Measurements from ENCODE around the gene NEGR1. TPM values are rescaled to one million over a fixed set of nuclear protein-coding genes. Genes with fewer than 3 reads are reported as not detected.

Gene NEGR1
- total RNA-seq, 1 experiment from 2014 or later, result 4.1 TPM

GRCh38 chr1:71698186-71698585 is 584.2 kb downstream of the NEGR1 start:
- peaks cover 4% of the 10 kb centered on the region for H3K4me1 Mint-ChIP-seq (ENCODE audit: insufficient read depth, unreplicated experiment)
- H3K27me3 Mint-ChIP-seq (ENCODE audit: insufficient read depth, unreplicated experiment), result no peaks in the 10 kb centered on the region
- no TSS peak for BruUV-seq (replicated peaks)
- intact Hi-C loops (cut with micrococcal nuclease), result no loop called here
- H3K36me3 Mint-ChIP-seq (ENCODE audit: insufficient read depth, unreplicated experiment), result peaks cover under 1% of the 10 kb centered on the region
- peaks cover under 1% of the 10 kb centered on the region for H3K9me3 Mint-ChIP-seq (ENCODE audit: unreplicated experiment)
- TF ChIP-seq, protein P1, sequence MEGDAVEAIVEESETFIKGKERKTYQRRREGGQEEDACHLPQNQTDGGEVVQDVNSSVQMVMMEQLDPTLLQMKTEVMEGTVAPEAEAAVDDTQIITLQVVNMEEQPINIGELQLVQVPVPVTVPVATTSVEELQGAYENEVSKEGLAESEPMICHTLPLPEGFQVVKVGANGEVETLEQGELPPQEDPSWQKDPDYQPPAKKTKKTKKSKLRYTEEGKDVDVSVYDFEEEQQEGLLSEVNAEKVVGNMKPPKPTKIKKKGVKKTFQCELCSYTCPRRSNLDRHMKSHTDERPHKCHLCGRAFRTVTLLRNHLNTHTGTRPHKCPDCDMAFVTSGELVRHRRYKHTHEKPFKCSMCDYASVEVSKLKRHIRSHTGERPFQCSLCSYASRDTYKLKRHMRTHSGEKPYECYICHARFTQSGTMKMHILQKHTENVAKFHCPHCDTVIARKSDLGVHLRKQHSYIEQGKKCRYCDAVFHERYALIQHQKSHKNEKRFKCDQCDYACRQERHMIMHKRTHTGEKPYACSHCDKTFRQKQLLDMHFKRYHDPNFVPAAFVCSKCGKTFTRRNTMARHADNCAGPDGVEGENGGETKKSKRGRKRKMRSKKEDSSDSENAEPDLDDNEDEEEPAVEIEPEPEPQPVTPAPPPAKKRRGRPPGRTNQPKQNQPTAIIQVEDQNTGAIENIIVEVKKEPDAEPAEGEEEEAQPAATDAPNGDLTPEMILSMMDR (IDR thresholded peaks at IDR 0.05; ENCODE audit: unreplicated experiment), result no peak
- POLR2A ChIA-PET, result no interaction called here
- CTCF ChIA-PET, result no interaction called here
- no peak overlapping the region for H3K27ac Mint-ChIP-seq (ENCODE audit: low read depth, unreplicated experiment)
- H3K4me3 Mint-ChIP-seq (ENCODE audit: unreplicated experiment), result no peak overlapping the region
- DNase-seq (ENCODE audit: unreplicated experiment), result no peak

DNA sequence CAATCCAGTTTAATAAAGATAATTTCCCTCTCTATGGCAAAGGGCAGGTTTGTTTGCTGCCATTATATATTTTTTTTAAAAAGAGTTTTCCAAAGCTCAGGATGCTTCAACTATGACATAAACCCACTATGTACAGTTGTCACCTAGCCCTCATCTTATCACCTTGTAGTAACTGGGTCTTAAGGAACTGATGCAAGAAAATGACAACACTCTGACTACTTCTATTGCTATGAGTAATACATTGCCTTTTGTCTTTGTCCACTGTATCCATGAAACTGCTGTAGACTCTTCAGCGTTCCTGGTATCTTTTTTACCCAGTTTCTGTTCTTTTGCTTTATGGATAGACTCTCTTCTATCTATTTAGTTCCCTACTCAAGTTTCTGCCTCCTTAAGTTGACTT is 586.5 kb downstream of the NEGR1 start:
- no peak overlapping the region for H3K27ac Mint-ChIP-seq (ENCODE audit: low read depth, unreplicated experiment)
- BruUV-seq (replicated peaks), result no TSS peak
- ChIA-PET CTCF (interaction anchor here (1.2 kb wide), 1 partner anchor 32 kb away, joined by 3 read pairs; no protein-coding TSS in a partner anchor), POLR2A (no interaction called here)
- H3K36me3 Mint-ChIP-seq (ENCODE audit: insufficient read depth, unreplicated experiment), result no peaks in the 10 kb centered on the region
- DNase-seq (ENCODE audit: unreplicated experiment), result no peak
- H3K4me3 Mint-ChIP-seq (ENCODE audit: unreplicated experiment), result no peak overlapping the region
- TF ChIP-seq, protein P1 (IDR thresholded peaks at IDR 0.05; ENCODE audit: unreplicated experiment), result no peak
- peaks cover 4% of the 10 kb centered on the region for H3K4me1 Mint-ChIP-seq (ENCODE audit: insufficient read depth, unreplicated experiment)
- no peaks in the 10 kb centered on the region for H3K27me3 Mint-ChIP-seq (ENCODE audit: insufficient read depth, unreplicated experiment)
- H3K9me3 Mint-ChIP-seq (ENCODE audit: unreplicated experiment), result no peaks in the 10 kb centered on the region
- intact Hi-C loops (cut with micrococcal nuclease), result no loop called here

GRCh38 chr1:71695084-71695483 is 587.3 kb downstream of the NEGR1 start:
- H3K4me3 Mint-ChIP-seq (ENCODE audit: unreplicated experiment), result no peak overlapping the region
- peaks cover 4% of the 10 kb centered on the region for H3K27me3 Mint-ChIP-seq (ENCODE audit: insufficient read depth, unreplicated experiment)
- BruUV-seq (replicated peaks), result no TSS peak
- TF ChIP-seq, protein P1 (IDR thresholded peaks at IDR 0.05; ENCODE audit: unreplicated experiment), result no peak
- ChIA-PET CTCF (no interaction called here), POLR2A (no interaction called here)
- no peaks in the 10 kb centered on the region for H3K9me3 Mint-ChIP-seq (ENCODE audit: unreplicated experiment)
- no peak overlapping the region for H3K27ac Mint-ChIP-seq (ENCODE audit: low read depth, unreplicated experiment)
- intact Hi-C loops (cut with micrococcal nuclease), result no loop called here
- H3K4me1 Mint-ChIP-seq (ENCODE audit: insufficient read depth, unreplicated experiment), result peaks cover 4% of the 10 kb centered on the region
- no peaks in the 10 kb centered on the region for H3K36me3 Mint-ChIP-seq (ENCODE audit: insufficient read depth, unreplicated experiment)
- no peak for DNase-seq (ENCODE audit: unreplicated experiment)

- H3K4me1 Mint-ChIP-seq (ENCODE audit: insufficient read depth, unreplicated experiment), result peaks cover 4% of the 10 kb centered on the region
- no peaks in the 10 kb centered on the region for H3K36me3 Mint-ChIP-seq (ENCODE audit: insufficient read depth, unreplicated experiment)
- TF ChIP-seq, protein P1 (IDR thresholded peaks at IDR 0.05; ENCODE audit: unreplicated experiment), result no peak
- peaks cover 6% of the 10 kb centered on the region for H3K27me3 Mint-ChIP-seq (ENCODE audit: insufficient read depth, unreplicated experiment)
- no peak overlapping the region for H3K4me3 Mint-ChIP-seq (ENCODE audit: unreplicated experiment)
- ChIA-PET POLR2A (no interaction called here), CTCF (no interaction called here)
- no TSS peak for BruUV-seq (replicated peaks)
- DNase-seq (ENCODE audit: unreplicated experiment), result no peak
- no peak overlapping the region for H3K27ac Mint-ChIP-seq (ENCODE audit: low read depth, unreplicated experiment)
- H3K9me3 Mint-ChIP-seq (ENCODE audit: unreplicated experiment), result no peaks in the 10 kb centered on the region
- intact Hi-C loops (cut with micrococcal nuclease), result no loop called here
Observed at GRCh38 chr1:71693581-71693980, 588.8 kb downstream of the NEGR1 start.
